ENCODE results near the gene ATXN1. TPM values are rescaled to one million over a fixed set of nuclear protein-coding genes. Genes with fewer than 3 reads are reported as not detected.
"Not testable (repeated sequence)": the region's sequence is repeated elsewhere in the genome, so short reads cannot be mapped to it uniquely, and the experiment has no call there.

The ATXN1 gene
- total RNA-seq, 1 donor from 2014 or later = 59.8 TPM

DNA sequence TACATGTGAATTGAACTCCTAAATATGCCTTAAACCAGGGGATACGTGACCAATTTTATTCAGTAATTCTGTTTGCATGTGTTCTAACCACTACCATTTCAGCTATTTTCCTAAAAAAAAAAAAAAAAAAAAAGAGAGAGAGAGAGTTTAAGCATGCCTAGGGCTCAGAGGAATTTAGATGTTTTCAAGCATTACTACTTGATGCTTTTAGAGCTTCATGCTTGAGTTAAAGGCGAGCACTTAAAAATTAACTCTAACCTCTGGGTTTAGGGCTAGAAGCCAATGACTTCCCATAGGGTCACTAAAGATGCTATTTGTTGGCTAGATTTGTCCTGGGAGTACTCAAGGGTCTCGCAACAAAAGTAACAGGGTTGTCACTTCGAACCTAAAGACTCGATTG lies 217.7 kb downstream of the ATXN1 start:
- Mint-ChIP-seq H3K4me3 (no peak overlapping the region), H3K27me3 (no peaks in the 10 kb centered on the region), H3K36me3 (ENCODE audit: low read depth) (no peaks in the 10 kb centered on the region), H3K4me1 (peaks cover 7% of the 10 kb centered on the region), H3K9me3 (no peaks in the 10 kb centered on the region), H3K27ac (no peak overlapping the region)
- DNase-seq (no peak), ATAC-seq (ENCODE audit: low read depth) (no peak)
- intact Hi-C loops (cut with micrococcal nuclease) = no loop called here
- ChIA-PET CTCF (no interaction called here), POLR2A (no interaction called here)
- no peak for TF ChIP-seq CTCF (IDR thresholded peaks at IDR 0.05)

DNA sequence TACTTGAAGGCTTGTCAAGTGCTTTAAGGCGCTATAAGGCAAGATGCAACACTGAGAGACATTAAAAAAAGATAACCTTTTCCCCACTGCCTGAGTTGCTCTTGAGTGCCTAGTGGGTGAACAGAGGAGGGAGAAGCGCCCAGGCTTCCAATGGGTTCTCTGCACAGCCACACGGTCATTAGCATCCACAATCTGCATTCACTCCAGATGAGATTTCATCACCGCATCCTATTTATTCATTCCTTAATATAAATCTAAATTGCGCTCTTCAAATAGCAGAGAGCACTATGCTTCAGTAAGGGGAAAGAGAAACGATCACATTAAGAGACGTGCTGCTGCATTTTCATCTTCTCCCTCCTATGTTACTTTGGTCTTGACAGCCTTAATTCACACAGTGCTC lies 219.2 kb downstream of the ATXN1 start:
- Mint-ChIP-seq H3K4me3 (no peak overlapping the region), H3K27me3 (no peaks in the 10 kb centered on the region), H3K36me3 (ENCODE audit: low read depth) (no peaks in the 10 kb centered on the region), H3K27ac (no peak overlapping the region), H3K4me1 (peaks cover 7% of the 10 kb centered on the region), H3K9me3 (no peaks in the 10 kb centered on the region)
- ATAC-seq (ENCODE audit: low read depth) (no peak), DNase-seq (no peak)
- intact Hi-C loops (cut with micrococcal nuclease) = no loop called here
- POLR2A ChIA-PET = no interaction called here
- no peak for TF ChIP-seq CTCF (IDR thresholded peaks at IDR 0.05)
- CTCF ChIA-PET = interaction anchor here (1.1 kb wide), 1 partner anchor 220 kb away, joined by 3 read pairs; no protein-coding TSS in a partner anchor

GRCh38 chr6:16540804-16541752 lies 220.2 kb downstream of the ATXN1 start:
- Mint-ChIP-seq H3K36me3 (ENCODE audit: low read depth) (no peaks in the 10 kb centered on the region), H3K9me3 (no peaks in the 10 kb centered on the region), H3K27me3 (no peaks in the 10 kb centered on the region), H3K27ac (no peak overlapping the region), H3K4me1 (peaks cover 7% of the 10 kb centered on the region), H3K4me3 (no peak overlapping the region)
- intact Hi-C loops (cut with micrococcal nuclease) = no loop called here
- DNase-seq (no peak), ATAC-seq (ENCODE audit: low read depth) (peak; percentile 21)
- CTCF ChIA-PET = interaction anchor here (0.6 to 1.4 kb wide), 3 partner anchors 191 to 221 kb away, joined by 3 to 4 read pairs (median 3); no protein-coding TSS in a partner anchor
- TF ChIP-seq CTCF (IDR thresholded peaks at IDR 0.05) = no peak
- POLR2A ChIA-PET = no interaction called here

GRCh38 chr6:16540383-16540782 lies 220.9 kb downstream of the ATXN1 start:
- H3K4me3 Mint-ChIP-seq; H3K36me3 Mint-ChIP-seq (ENCODE audit: low read depth); DNase-seq; H3K9me3 Mint-ChIP-seq; intact Hi-C loops (cut with micrococcal nuclease); ATAC-seq (ENCODE audit: low read depth); H3K4me1 Mint-ChIP-seq; H3K27ac Mint-ChIP-seq; POLR2A ChIA-PET; H3K27me3 Mint-ChIP-seq: not testable (repeated sequence)
- CTCF ChIA-PET = interaction anchor here (1.4 kb wide), 1 partner anchor 192 kb away, joined by 4 read pairs; no protein-coding TSS in a partner anchor

DNA sequence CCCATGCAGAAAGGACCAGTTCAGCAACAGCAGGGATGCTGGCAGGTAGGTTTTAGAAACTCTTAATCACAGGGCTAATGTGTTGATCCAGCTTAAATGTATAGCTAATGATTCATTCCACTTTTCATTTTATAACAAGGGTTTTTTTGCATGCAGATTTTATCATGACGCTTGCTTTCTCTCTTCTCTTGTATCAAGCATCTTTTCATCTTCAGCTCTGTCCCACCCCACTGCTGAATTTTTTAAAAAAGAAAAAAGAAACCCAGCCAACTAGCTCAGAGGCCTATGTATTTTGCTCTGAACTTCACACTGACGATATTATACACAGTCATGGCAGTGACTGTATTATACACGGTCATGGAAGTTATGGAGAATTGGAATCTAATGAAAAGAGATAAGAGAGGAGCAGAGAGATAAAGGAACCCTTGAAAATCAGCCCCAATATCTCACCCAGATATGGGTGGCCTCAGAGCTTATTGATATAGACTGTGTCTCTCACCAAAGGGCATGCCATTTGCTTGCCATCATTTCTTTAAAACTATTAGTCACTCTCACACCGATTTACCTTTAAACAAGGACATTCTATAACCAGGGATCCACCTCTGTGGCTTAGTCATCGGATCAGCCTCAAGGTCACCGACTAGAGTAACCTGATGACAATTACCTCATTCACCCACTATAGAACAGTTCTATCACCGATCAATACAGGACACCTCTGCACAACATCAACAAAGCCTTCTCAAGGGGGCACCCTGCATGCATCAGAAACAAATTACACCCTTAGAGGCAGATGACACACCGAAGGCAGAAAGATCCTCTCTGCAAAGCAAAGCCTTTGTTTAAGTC lies 222.0 kb downstream of the ATXN1 start:
- Mint-ChIP-seq H3K27ac (no peak overlapping the region), H3K27me3 (no peaks in the 10 kb centered on the region), H3K4me1 (peaks cover 7% of the 10 kb centered on the region), H3K4me3 (no peak overlapping the region), H3K36me3 (ENCODE audit: low read depth) (no peaks in the 10 kb centered on the region), H3K9me3 (no peaks in the 10 kb centered on the region)
- DNase-seq (no peak), ATAC-seq (ENCODE audit: low read depth) (no peak)
- intact Hi-C loops (cut with micrococcal nuclease) = no loop called here
- ChIA-PET POLR2A (interaction anchor here (0.6 kb wide), 1 partner anchor 11 kb away, joined by 3 read pairs; no protein-coding TSS in a partner anchor), CTCF (no interaction called here)
- TF ChIP-seq CTCF (IDR thresholded peaks at IDR 0.05) = no peak

Measured in activated B cell treated with CpG ODN at 0.5 μM for 24 hours (primary cell).